GM19397 (cell line): ENCODE results near the gene VSIG8.
A peak's percentile ranks its signal among the peaks of the same experiment; 100 is the strongest.
"Not testable (repeated sequence)": the region's sequence is repeated elsewhere in the genome, so short reads cannot be mapped to it uniquely, and the experiment has no call there.

Experiments used
- ATAC-seq: cut with Tn5 transposase; IDR thresholded peaks from one replicate; pipeline ENCODE4 v1.9.1; 2021; ENCODE audit warnings: mild to moderate bottlenecking, moderate library complexity; ENCODE audit not compliant: unreplicated experiment

VSIG8 gene, protein sequence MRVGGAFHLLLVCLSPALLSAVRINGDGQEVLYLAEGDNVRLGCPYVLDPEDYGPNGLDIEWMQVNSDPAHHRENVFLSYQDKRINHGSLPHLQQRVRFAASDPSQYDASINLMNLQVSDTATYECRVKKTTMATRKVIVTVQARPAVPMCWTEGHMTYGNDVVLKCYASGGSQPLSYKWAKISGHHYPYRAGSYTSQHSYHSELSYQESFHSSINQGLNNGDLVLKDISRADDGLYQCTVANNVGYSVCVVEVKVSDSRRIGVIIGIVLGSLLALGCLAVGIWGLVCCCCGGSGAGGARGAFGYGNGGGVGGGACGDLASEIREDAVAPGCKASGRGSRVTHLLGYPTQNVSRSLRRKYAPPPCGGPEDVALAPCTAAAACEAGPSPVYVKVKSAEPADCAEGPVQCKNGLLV

GRCh38 chr1:159862557-159862956, at the start of gene VSIG8:
TSS of gene VSIG8 (minus strand) at chr1:159862657. CDS start at chr1:159862521, 136 bp downstream.
- ATAC-seq, result no peak

DNA sequence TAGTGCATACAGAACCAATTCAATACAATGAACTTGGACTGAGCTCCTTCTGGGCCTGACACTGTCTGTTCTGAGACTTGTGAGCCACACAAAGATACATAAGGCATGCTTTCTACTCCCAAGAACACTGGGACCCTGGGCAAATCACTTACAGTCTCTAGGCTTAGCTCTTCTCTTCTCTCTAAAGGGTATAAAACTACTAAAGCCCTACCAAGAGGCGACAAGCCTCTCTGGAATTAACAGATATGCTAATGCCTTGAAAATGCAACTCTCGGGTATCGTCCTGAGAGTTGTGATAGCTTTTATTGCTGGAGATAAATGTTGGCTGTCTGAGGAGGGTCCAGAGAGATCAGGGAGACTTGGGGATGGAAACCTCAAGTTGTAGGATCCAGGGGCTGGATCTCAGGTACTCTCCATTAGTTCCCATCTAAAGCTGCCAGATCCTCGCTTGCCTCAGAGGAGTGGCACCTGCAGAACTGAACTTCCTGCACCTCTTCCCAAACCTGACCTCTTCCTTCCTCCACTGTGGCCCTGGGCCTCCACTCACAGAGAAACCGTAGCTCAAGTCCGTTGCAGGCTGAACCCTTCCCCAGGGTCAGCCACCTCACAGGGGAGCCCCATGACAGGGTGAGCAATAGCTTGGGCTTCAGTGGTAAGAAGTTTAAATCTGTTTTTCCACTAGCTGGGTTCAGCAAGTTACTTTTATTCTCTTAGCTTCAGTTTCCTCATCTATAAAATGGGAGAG, 49.0 kb upstream of the VSIG8 start:
- no peak for ATAC-seq

DNA sequence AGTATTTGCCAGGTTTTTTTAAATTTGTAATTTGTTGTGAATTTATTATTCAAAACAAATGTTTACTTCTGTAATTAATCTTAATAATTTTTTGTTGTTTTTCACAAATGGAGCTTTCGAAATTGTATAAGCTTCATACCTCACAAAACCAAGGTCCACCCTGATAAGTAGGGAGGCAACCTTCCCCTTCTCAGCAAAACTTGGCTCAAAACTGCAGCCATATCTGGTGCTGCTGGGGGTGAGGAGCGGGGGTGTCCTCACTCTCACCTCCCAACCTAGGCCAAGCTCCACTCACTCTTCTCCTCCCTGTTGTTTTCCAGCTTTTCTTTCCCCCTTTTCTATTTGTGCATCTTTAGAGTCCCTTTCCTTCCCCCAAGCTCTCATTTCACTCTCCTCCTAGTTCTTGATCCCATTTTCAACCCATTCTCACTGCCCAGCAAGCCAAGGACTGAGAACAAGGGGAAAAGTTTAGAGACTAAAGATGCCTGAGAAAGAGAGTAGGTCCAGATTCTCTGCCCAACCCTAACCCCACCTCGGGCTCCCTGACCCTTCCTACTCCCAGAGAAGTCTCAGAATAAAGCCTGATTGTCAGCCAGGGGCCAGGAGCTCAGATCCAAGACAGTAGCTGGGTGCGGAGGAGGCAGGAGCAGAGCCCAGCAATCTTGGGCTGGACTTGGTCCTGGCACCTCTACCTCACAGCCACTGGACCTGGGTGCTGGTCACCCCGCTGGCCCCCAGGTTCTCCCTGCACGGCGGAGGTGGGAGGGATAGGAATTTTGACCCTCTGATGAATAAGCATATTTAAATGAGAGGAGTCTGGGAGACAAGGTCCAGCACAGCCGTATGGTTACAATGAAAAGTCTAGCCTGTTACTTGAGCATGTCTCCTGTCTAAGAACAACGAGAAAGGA, 45.8 kb upstream of the VSIG8 start:
- no peak for ATAC-seq

DNA sequence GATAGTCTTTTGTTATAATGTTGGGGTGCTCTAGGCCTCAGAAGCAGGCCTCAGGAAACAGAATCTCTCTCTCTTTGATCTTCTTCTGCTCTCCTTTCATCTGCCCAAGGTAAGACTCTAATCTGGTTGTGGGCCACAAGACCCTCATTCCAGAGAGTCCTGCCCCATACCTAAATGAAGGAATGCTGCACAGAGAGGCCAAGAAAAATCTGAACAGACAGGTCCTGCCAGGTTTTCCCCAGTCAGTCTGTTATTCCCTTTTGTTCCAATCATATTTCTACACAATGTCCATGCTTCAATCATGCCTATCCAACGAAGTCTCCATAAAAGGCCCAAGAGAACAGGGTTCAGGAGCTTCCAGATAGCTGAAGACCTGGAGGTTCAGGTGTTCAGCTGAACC, 44.5 kb upstream of the VSIG8 start:
- ATAC-seq, result no peak

GRCh38 chr1:159904036-159904435, 41.6 kb upstream of the VSIG8 start:
- ATAC-seq, result not testable (repeated sequence)

DNA sequence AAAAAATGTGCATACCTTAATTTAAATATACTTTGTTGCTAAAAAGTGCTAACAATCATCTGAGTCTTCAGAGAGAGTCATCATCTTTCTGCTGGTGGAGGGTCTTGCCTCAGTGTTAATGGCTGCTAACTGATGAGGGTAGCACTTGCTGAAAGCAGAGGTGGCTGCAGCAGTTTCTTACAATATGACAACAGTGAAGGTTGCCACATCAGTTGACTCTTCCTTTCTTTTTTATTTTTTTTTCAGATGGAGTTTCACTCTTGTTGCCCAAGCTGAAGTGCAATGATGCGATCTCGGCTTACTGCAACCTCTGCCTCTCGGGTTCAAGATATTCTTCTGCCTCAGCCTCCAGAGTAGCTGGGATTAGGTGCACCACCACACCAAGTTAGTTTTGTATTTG, 40.1 kb upstream of the VSIG8 start:
- no peak for ATAC-seq

DNA sequence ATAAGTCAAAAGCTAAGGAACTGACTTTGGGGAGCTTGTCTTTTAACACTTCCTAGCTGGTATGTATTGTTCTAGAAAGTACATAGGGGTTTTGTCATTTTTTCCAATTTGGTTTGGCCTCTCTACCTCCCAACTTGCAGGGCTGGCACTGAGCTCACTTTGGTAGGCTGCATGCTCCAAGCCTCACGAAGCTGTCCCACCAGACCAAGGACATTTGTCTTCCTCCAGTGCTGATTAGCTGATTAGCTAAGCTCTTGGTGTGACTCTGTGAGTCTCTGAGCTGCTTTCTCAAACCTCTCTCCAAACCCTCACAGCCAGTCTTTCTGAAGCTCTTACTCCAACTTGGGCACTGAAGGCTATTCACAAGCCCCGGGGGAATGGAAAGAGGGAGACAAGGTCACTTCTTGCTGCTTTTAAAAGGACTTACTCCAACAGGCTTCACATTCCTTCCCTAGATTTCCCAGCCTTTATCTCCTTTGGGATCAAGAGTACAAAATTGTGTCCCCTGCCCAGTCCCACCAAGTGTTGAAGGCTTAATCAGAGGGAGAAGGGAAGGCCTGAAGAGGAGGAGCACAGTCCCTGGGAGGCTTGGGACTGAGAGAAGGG, 38.4 kb upstream of the VSIG8 start:
- no peak for ATAC-seq

DNA sequence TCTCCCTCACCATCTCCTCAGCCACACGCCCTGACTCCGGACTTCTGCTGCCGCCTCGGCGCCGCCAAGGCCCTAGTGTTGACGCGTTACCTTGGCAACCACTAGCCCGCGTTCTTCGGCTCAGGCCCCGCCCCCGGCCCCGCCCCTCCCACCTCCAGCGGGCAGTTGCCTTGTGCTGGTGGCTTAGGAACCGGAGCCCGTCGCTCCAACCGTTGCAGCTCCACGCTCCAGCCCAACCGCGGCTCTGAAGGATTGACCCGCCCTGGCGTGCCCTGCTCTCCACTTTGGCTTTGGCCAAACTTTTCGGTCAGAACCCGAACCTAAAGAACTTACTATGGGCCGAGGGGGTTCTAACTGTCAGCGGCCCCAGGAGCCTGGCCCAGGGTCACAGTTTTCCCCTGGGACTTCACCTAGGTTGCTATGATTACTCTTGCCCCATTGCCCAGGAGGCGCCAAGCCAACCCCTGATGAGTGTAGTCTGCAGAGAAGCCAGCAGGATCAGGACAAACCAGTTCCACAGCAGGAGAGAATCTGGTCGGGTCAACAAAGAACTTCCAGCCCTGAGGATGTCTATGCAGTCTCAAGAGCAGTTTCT, 37.7 kb upstream of the VSIG8 start, which contains the start of gene CFAP45:
TSS of gene CFAP45 (minus strand) at position 80 of the 595 bp plus-strand sequence. CDS start at position 13, 67 bp downstream.
- ATAC-seq, result no peak

DNA sequence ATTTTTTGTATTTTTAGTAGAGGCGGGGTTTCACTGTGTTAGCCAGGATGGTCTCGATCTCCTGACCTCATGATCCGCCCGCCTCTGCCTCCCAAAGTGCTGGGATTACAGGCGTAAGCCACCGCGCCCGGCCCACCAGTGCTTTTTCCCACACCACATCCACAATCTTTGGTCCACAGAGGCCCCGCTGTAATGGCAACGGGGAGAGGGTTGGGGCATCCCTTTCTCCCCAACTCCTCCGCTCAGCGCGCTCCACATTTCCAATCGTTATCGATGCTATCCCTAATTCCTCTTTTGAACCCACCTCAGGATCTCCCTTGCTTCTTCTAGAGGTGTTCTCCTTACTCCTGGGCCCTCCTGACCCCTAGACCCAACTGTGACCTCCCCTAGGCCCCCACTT, 37.2 kb upstream of the VSIG8 start:
- not testable (repeated sequence) for ATAC-seq

GRCh38 chr1:159898527-159898926, 36.1 kb upstream of the VSIG8 start:
- no peak for ATAC-seq

- no peak for ATAC-seq
Measured at GRCh38 chr1:159897962-159898361, 35.5 kb upstream of the VSIG8 start.

- no peak for ATAC-seq
Measured at GRCh38 chr1:159896546-159896930, 34.1 kb upstream of the VSIG8 start.

DNA sequence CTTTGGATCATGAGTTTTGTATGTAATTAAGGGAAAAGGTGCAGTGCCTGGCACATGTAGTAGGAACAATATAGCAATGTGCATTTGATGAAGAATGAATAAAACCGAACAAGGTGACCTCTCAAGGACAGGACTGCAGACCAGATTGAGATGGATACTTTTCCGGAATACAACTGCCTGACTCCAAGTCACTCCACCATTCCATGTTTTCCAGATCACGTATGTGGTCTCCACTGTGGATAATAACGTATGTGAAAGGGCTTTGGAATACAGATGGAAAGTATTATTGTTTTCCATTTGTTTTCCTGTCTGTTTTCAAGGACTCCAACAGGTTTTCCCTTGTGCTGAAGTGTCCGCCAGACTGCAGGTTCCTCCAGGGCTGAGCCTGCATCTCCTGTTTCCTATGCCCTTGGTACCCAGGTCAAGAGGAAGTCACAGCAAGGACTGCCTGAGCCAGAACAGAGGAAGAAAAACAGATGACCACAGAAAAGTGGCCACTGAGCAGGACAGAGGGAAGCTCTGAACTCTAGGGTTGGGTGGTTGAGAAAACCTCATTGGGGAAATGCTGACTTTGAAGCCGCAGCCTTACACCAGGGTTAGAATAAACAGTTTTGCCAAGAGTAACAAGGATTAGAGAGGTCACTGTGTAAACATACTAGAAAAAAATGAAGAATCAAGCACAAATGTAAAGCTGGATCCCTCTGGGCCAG, 33.5 kb upstream of the VSIG8 start:
- ATAC-seq, result no peak

DNA sequence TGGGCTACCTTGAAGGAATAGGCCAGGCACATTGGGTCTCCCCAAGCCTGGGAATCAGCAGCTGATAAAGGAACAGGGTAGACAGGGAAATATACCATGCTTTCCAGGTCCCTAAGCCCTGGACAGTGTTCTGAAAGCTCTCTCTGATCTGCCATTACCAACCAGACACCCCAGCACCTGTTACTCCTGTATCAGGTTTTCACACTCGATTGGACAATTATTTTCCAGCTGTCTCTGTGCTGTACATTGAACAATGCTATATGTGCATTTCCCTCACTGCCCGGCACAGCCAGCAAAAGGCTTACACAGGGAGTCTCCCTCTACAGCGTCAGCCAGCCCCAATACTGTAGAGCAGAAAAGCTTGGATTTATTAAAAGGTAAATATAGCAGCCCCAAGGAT, 32.8 kb upstream of the VSIG8 start:
- no peak for ATAC-seq

DNA sequence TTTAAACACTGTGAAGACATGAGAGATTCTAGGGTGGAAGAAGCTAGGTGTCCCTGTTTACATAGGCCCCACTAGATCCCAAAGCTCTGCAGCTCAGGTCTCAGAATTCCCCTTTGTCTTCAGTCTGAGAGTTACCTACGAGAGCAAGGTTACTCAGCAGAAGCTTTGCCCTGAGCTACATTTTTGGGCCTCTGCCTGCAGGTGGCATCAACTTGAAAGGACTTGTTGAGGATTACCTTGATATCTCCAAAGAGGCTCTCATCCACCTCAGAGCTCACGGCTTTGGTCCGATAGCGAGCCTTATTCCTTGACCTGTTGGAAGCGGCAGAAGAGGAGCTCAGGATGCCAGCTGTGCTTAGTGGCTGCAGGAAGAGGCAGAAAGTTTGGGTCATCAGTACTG, 30.5 kb upstream of the VSIG8 start:
- ATAC-seq, result no peak

- peak; percentile 71 for ATAC-seq
Measured at GRCh38 chr1:159891275-159892157, 29.1 kb upstream of the VSIG8 start.

DNA sequence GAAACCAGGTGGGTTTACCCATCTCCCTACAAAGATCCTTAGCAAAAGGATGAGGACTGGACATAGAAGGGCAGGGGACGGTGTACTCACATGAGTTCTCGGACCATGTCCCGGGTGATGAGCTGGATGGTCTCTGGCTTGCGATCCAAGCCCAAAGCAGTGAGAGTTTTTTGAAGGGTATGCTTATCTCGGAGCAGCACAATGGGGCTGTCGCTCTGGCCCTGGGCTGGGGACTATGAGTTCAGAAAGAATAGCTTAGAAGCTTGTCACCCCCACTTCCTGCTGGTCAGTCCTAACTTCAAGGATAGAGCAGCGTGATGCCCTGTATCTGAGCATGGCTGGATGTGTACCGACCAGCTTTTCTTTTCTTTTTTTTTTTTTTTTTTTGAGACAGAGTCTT, 27.9 kb upstream of the VSIG8 start:
- ATAC-seq, result no peak

DNA sequence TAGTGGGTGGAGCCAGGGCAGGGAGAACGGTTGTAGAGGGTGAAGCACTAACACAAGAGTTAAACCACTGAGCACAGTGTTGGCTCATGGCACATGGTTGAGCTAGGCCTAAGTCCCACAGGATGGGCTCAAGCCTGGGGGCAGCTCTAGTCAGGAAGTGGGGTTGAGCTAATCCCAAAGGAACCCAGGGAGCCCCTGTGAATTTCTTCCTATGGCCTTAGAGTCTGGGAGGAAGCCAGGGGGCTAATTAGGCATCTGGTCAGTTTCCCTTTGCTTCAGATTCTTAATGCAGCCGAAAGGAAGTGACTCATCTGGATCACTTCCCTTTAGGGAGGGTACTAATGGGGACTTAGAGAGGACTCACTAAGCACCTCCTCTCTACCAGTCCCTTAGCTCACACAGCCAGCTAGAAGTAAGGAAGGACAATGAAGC, 27.4 kb upstream of the VSIG8 start:
- ATAC-seq, result peak; percentile 82

DNA sequence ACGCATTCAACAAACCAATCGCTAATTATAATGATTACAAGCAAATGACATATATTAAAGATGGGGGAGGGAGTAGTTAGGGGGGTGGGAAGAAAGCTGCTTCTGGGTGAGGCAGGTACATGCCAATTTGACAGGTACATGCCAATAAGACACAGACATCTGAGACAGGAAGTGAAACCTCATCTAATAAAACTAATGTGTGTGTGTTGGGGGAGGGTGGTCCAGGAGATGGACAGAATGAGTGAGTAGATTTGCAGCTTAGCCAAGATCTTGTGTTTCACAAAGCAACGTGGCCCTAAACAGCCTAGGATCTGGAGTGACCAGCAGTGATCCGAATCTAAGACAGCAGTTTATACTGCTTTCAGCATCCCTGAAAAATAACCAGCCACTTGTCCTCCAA, 26.7 kb upstream of the VSIG8 start:
- no peak for ATAC-seq
